K562 treated with DMSO at 1 percent for 48 hours (cell line): ENCODE data around the gene FIS1. TPM values are rescaled to one million over a fixed set of nuclear protein-coding genes. Genes with fewer than 3 reads are reported as not detected.

Experiments
- total RNA-seq: library from RNA; unstranded; fragments of 300-600 nt; gene quantifications from 2 replicates; pipeline ENCODE4 v1.2.3, GENCODE V29; 2022; ENCODE audit warnings: low replicate concordance; ENCODE audit errors: extremely low read depth

Gene FIS1
- not detected in 2 replicates for total RNA-seq

GRCh38 chr7:101244375-101245146 lies at the start of gene FIS1:
Gene FIS1, minus strand, starts transcription at chr7:101245081. Its CDS starts 77 bp downstream, at chr7:101245004.

GRCh38 chr7:101237206-101238067 lies 7.4 kb downstream of the FIS1 start, which contains the start of gene CLDN15:
Gene CLDN15, minus strand, starts transcription at chr7:101237802. Its CDS starts 221 bp downstream, at chr7:101237581.

GRCh38 chr7:101217388-101218235 lies 27.3 kb downstream of the FIS1 start, which contains the start of the genes PLOD3 and ZNHIT1:
Gene PLOD3, minus strand, starts transcription at chr7:101217581. Its CDS starts 307 bp downstream, at chr7:101217274.
Gene ZNHIT1, plus strand, starts transcription at chr7:101218165. Its CDS starts 31 bp downstream, at chr7:101218196.

GRCh38 chr7:101200862-101201599 lies 43.9 kb downstream of the FIS1 start, which contains the start of gene MOGAT3:
Gene MOGAT3, minus strand, starts transcription at chr7:101201036. Its CDS starts 182 bp downstream, at chr7:101200854.

Other genes with a start within 250 kb of the FIS1 start
- not detected in 2 replicates for gene MUC17, start 225.0 kb downstream of the FIS1 start, total RNA-seq
- not detected in 2 replicates for gene TRIM56, start 159.6 kb downstream of the FIS1 start, total RNA-seq
- not detected in 2 replicates for gene SERPINE1, start 118.0 kb downstream of the FIS1 start, total RNA-seq
- not detected in 2 replicates for gene AP1S1, start 90.6 kb downstream of the FIS1 start, total RNA-seq
- gene VGF, start 79.5 kb downstream of the FIS1 start, total RNA-seq = not detected in 2 replicates
- gene NAT16, start 64.8 kb downstream of the FIS1 start, total RNA-seq = not detected in 2 replicates
- gene MOGAT3, start 44.0 kb downstream of the FIS1 start, total RNA-seq = not detected in 2 replicates
- not detected in 2 replicates for gene PLOD3, start 27.5 kb downstream of the FIS1 start, total RNA-seq
- not detected in 2 replicates for gene ZNHIT1, start 26.9 kb downstream of the FIS1 start, total RNA-seq
- not detected in 2 replicates for gene CLDN15, start 7.3 kb downstream of the FIS1 start, total RNA-seq
- gene IFT22, start 76.7 kb upstream of the FIS1 start, total RNA-seq = not detected in 2 replicates
- gene COL26A1, start 117.8 kb upstream of the FIS1 start, total RNA-seq = not detected in 2 replicates